Measurements from ENCODE around the gene SPEM2.
"Not testable (repeated sequence)": the region's sequence is repeated elsewhere in the genome, so short reads cannot be mapped to it uniquely, and the experiment has no call there.

GRCh38 chr17:7470457-7470973, 45.1 kb downstream of the SPEM2 start:
- TF ChIP-seq POLR2A, CTCF (IDR thresholded peaks at IDR 0.05): not testable (repeated sequence)
